Suprapubic skin (tissue), 4 donors: ENCODE measurements around the gene PSG1.
"Not testable (repeated sequence)": the region's sequence is repeated elsewhere in the genome, so short reads cannot be mapped to it uniquely, and the experiment has no call there.

Experiments used
- CTCF ChIP-seq, 2 donors: fragments of 200-600 bp in 1 of 2; fragments of 450-650 bp in 1 of 2; sonication (generic) in 1 of 2; IDR thresholded peaks; one replicate each; pipeline ENCODE4 v1.5.1; 2016 to 2019; ENCODE audit warnings: antibody characterized with exemption in 2 of 2, mild to moderate bottlenecking in 1 of 2, moderate library complexity in 1 of 2
- POLR2A ChIP-seq, 2 donors: fragments of 450-650 bp; IDR thresholded peaks; one replicate each; pipeline ENCODE4 v1.6.1; 2017; ENCODE audit warnings: antibody characterized with exemption in 2 of 2, mild to moderate bottlenecking in 2 of 2, moderate library complexity in 2 of 2
- POLR2AphosphoS5 ChIP-seq, 3 donors: sonication (generic); formaldehyde crosslinking; IDR thresholded peaks; one replicate each; pipeline ENCODE4 v1.6.1; 2017; ENCODE audit warnings: antibody characterized with exemption in 3 of 3

DNA sequence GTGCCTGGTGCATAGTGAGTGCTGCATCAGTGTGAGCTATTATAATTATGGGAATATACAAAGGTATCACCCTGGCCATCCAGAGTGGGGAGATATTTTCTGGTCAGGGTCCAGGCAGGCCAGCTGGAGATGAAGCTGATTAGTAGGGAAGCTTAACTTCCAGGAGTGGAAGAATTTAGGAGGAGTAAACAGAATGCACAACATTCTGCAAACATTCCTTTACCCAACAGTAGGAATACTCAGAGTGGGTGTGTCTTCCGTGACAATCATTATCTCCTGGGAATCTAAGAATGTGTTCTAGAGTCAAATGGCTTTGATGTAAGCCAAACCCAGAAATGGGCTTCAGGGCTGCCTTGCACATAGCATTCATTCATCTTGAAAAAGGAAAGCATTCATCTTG, 19.1 kb upstream of the PSG1 start:
- TF ChIP-seq CTCF, POLR2A, POLR2AphosphoS5 (IDR thresholded peaks at IDR 0.05): not testable (repeated sequence)
